GM21723 (cell line): ENCODE measurements around the gene ADGRA3.

Source experiments
- ATAC-seq: cut with Tn5 transposase; IDR thresholded peaks from one replicate; pipeline ENCODE4 v1.9.1; 2021; ENCODE audit warnings: mild to moderate bottlenecking, moderate library complexity; ENCODE audit not compliant: unreplicated experiment

Gene ADGRA3

GRCh38 chr4:22515888-22516541 is at the start of gene ADGRA3:
Gene ADGRA3 (minus strand): TSS chr4:22516066. CDS start chr4:22515784, 282 bp downstream.
- ATAC-seq, result peak; percentile 60

GRCh38 chr4:22556495-22556894 is 40.6 kb upstream of the ADGRA3 start:
- no peak for ATAC-seq

- ATAC-seq, result no peak
These were observed 38.8 kb upstream of the ADGRA3 start for GRCh38 chr4:22554670-22555069.

GRCh38 chr4:22553560-22553959 is 37.7 kb upstream of the ADGRA3 start:
- ATAC-seq, result no peak

GRCh38 chr4:22552812-22553211 is 36.9 kb upstream of the ADGRA3 start:
- ATAC-seq, result no peak

- ATAC-seq, result no peak
These were observed 35.7 kb upstream of the ADGRA3 start for GRCh38 chr4:22551550-22551949.

GRCh38 chr4:22546299-22546698 is 30.4 kb upstream of the ADGRA3 start:
- no peak for ATAC-seq

- no peak for ATAC-seq
These were observed 23.4 kb upstream of the ADGRA3 start for GRCh38 chr4:22539251-22539650.

- ATAC-seq, result no peak
These were observed 22.0 kb upstream of the ADGRA3 start for GRCh38 chr4:22537864-22538263.

- ATAC-seq, result no peak
These were observed 18.5 kb upstream of the ADGRA3 start for GRCh38 chr4:22534374-22534773.

GRCh38 chr4:22532896-22533295 is 17.0 kb upstream of the ADGRA3 start:
- ATAC-seq, result no peak

- ATAC-seq, result no peak
These were observed 16.3 kb upstream of the ADGRA3 start for GRCh38 chr4:22532117-22532516.

- ATAC-seq, result no peak
These were observed 15.6 kb upstream of the ADGRA3 start for GRCh38 chr4:22531311-22532019.

GRCh38 chr4:22524895-22525294 is 9.0 kb upstream of the ADGRA3 start:
- ATAC-seq, result no peak

- ATAC-seq, result no peak
These were observed 7.0 kb upstream of the ADGRA3 start for GRCh38 chr4:22522706-22523501.

GRCh38 chr4:22522206-22522605 is 6.3 kb upstream of the ADGRA3 start:
- ATAC-seq, result no peak

GRCh38 chr4:22521240-22521639 is 5.4 kb upstream of the ADGRA3 start:
- ATAC-seq, result no peak

- ATAC-seq, result peak; percentile 52
These were observed 550 bp downstream of the ADGRA3 start for GRCh38 chr4:22515145-22515887.

- no peak for ATAC-seq
These were observed 1.4 kb downstream of the ADGRA3 start for GRCh38 chr4:22514481-22514880.

GRCh38 chr4:22514001-22514400 is 1.9 kb downstream of the ADGRA3 start:
- no peak for ATAC-seq

GRCh38 chr4:22512306-22512705 is 3.6 kb downstream of the ADGRA3 start:
- no peak for ATAC-seq
